Articular chondrocyte of knee joint (primary cell): ENCODE measurements around the gene FANCF. TPM values are rescaled to one million over a fixed set of nuclear protein-coding genes. Genes with fewer than 3 reads are reported as not detected.

ENCODE experiments used
- total RNA-seq: library from RNA; depleted of rRNA; stranded (reverse); fragments of >200 nt; gene quantifications from 2 replicates; pipeline ENCODE4 v1.2.3, GENCODE V29; 2012

FANCF gene, protein sequence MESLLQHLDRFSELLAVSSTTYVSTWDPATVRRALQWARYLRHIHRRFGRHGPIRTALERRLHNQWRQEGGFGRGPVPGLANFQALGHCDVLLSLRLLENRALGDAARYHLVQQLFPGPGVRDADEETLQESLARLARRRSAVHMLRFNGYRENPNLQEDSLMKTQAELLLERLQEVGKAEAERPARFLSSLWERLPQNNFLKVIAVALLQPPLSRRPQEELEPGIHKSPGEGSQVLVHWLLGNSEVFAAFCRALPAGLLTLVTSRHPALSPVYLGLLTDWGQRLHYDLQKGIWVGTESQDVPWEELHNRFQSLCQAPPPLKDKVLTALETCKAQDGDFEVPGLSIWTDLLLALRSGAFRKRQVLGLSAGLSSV
- 9.8 and 12.2 TPM in 2 replicates for total RNA-seq

DNA sequence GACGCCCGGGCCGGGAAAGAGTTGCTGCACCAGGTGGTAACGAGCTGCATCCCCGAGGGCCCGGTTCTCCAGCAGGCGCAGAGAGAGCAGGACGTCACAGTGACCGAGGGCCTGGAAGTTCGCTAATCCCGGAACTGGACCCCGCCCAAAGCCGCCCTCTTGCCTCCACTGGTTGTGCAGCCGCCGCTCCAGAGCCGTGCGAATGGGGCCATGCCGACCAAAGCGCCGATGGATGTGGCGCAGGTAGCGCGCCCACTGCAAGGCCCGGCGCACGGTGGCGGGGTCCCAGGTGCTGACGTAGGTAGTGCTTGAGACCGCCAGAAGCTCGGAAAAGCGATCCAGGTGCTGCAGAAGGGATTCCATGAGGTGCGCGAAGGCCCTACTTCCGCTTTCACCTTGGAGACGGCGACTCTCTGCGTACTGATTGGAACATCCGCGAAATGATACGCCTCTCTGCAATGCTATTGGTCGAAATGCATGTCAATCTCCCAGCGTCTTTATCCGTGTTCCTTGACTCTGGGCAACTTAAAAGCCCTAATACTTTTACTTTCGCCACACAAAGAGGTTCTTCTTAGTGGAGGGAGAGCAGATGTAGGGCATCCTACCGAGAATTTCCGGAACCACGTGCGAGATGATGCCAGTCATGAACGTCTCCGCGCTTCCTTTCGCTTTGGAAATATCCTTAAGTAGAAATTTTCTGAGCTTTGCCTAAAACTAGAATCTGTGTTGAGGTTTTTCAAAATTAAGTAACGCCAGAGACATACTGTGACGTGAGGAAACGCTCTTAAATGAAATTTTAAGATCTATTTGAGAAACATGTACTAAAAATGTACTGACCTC lies at the start of gene FANCF:
TSS of gene FANCF (minus strand) at position 376 of the 840 bp plus-strand sequence. CDS start at position 363, 13 bp downstream.

DNA sequence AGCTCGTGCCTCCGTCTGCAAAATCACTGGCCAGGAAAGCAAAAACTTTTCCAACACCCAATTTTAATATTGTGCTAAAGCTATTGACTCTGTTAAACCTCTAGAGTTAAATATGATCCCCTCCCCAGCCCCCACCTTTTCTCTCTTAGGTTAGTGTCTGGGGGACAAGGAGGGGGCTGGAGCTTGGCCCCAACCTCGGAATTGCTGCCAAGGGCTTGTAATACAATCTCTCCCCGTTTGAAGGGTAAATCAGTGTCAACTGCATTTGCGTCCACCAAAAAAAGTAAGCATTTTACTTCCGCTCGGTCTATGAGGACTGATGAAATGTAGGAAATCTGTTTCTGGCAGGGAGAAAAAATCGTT lies 40.7 kb upstream of the FANCF start, which contains the start of gene GAS2:
TSS of gene GAS2 (plus strand) at position 287 of the 363 bp plus-strand sequence. CDS start 8,259 bp downstream, outside the sequence.

Other genes with a start within 250 kb of the FANCF start
- 0.65 and 1.2 TPM in 2 replicates for gene GAS2, start 40.8 kb upstream of the FANCF start, total RNA-seq
- 5.8 and 7.8 TPM in 2 replicates for gene SVIP, start 204.0 kb upstream of the FANCF start, total RNA-seq
- not detected in 2 replicates for gene CCDC179, start 234.7 kb upstream of the FANCF start, total RNA-seq